Activated T-cell treated with anti-CD3 and anti-CD28 coated beads for 4 hours (primary cell): ENCODE data around the gene ERVFRD-1.

Experiments
- DNase-seq: peaks from one replicate; pipeline ENCODE4 v3.0.0-alpha.2; 2020

Gene ERVFRD-1

GRCh38 chr6:11110921-11111768 lies at the start of gene ERVFRD-1:
Gene ERVFRD-1 (minus strand): TSS chr6:11111725. CDS start chr6:11105310, 6,415 bp downstream.
- no peak for DNase-seq

- DNase-seq, result no peak
These were observed 48.7 kb upstream of the ERVFRD-1 start for GRCh38 chr6:11160199-11160598.

GRCh38 chr6:11155589-11155988 lies 44.1 kb upstream of the ERVFRD-1 start:
- DNase-seq, result no peak

- no peak for DNase-seq
These were observed 41.9 kb upstream of the ERVFRD-1 start for GRCh38 chr6:11153447-11153846.

- DNase-seq, result no peak
These were observed 41.1 kb upstream of the ERVFRD-1 start for GRCh38 chr6:11152581-11152980.

GRCh38 chr6:11151488-11151887 lies 40.0 kb upstream of the ERVFRD-1 start:
- DNase-seq, result no peak

- DNase-seq, result no peak
These were observed 38.0 kb upstream of the ERVFRD-1 start for GRCh38 chr6:11149551-11149950.

GRCh38 chr6:11146117-11146826 lies 34.7 kb upstream of the ERVFRD-1 start:
- no peak for DNase-seq

- peak; percentile 65 for DNase-seq
These were observed 32.9 kb upstream of the ERVFRD-1 start for GRCh38 chr6:11144393-11144851.

GRCh38 chr6:11143394-11144371 lies 32.2 kb upstream of the ERVFRD-1 start:
- DNase-seq, result no peak

GRCh38 chr6:11142296-11143027 lies 30.9 kb upstream of the ERVFRD-1 start:
- DNase-seq, result no peak

GRCh38 chr6:11141295-11141694 lies 29.8 kb upstream of the ERVFRD-1 start:
- DNase-seq, result no peak

- DNase-seq, result no peak
These were observed 28.5 kb upstream of the ERVFRD-1 start for GRCh38 chr6:11140056-11140455.

- no peak for DNase-seq
These were observed 27.8 kb upstream of the ERVFRD-1 start for GRCh38 chr6:11139051-11139960.

GRCh38 chr6:11136809-11137208 lies 25.3 kb upstream of the ERVFRD-1 start:
- no peak for DNase-seq

GRCh38 chr6:11133281-11133680 lies 21.8 kb upstream of the ERVFRD-1 start:
- no peak for DNase-seq

GRCh38 chr6:11132194-11132888 lies 20.8 kb upstream of the ERVFRD-1 start:
- DNase-seq, result no peak

GRCh38 chr6:11130605-11131004 lies 19.1 kb upstream of the ERVFRD-1 start:
- DNase-seq, result no peak

GRCh38 chr6:11129908-11130565 lies 18.5 kb upstream of the ERVFRD-1 start:
- DNase-seq, result no peak

GRCh38 chr6:11128608-11129007 lies 17.1 kb upstream of the ERVFRD-1 start:
- no peak for DNase-seq
